Stimulated activated CD4-positive, alpha-beta T cell treated with anti-CD3 and anti-CD28 coated beads, Interleukin-12 subunit alpha, Interleukin-12 subunit beta, amount 100 ng/mL, for 24 hours (primary cell): ENCODE data around the gene C1orf52.
"Not testable (repeated sequence)": the region's sequence is repeated elsewhere in the genome, so short reads cannot be mapped to it uniquely, and the experiment has no call there.

Source experiments
- DNase-seq, 2 experiments: peaks; one replicate each; pipeline ENCODE4 v3.0.0-alpha.2; 2020; ENCODE audit warnings: low read depth in 2 of 2

The C1orf52 gene

GRCh38 chr1:85278853-85279314, 19.4 kb upstream of the C1orf52 start:
- DNase-seq, result peak in 1 of 2 experiments; percentile 17

GRCh38 chr1:85277802-85278201, 18.3 kb upstream of the C1orf52 start:
- no peak for DNase-seq

- DNase-seq, result no peak
These were observed 17.6 kb upstream of the C1orf52 start for GRCh38 chr1:85276978-85277639.

- DNase-seq, result peak; percentile 94
These were observed 16.9 kb upstream of the C1orf52 start, which contains the start of gene BCL10 for GRCh38 chr1:85276215-85276977. Gene BCL10 (minus strand): TSS chr1:85276632. CDS start chr1:85276352, 280 bp downstream.

GRCh38 chr1:85275701-85276214, 16.3 kb upstream of the C1orf52 start:
- no peak for DNase-seq

- no peak for DNase-seq
These were observed 15.5 kb upstream of the C1orf52 start for GRCh38 chr1:85274969-85275453.

- DNase-seq, result no peak
These were observed 13.9 kb upstream of the C1orf52 start for GRCh38 chr1:85273397-85273796.

GRCh38 chr1:85268801-85269585, 9.5 kb upstream of the C1orf52 start:
- DNase-seq, result no peak

- no peak for DNase-seq
These were observed 7.9 kb upstream of the C1orf52 start for GRCh38 chr1:85267313-85267712.

- no peak for DNase-seq
These were observed 4.7 kb upstream of the C1orf52 start for GRCh38 chr1:85264150-85264549.

GRCh38 chr1:85262985-85263384, 3.5 kb upstream of the C1orf52 start:
- DNase-seq, result no peak

- no peak for DNase-seq
These were observed 431 bp upstream of the C1orf52 start for GRCh38 chr1:85259912-85260274.

- no peak for DNase-seq
These were observed 835 bp downstream of the C1orf52 start for GRCh38 chr1:85258536-85259117.

GRCh38 chr1:85249042-85249441, 10.4 kb downstream of the C1orf52 start:
- DNase-seq, result not testable (repeated sequence)

GRCh38 chr1:85245891-85246290, 13.6 kb downstream of the C1orf52 start:
- DNase-seq, result no peak

GRCh38 chr1:85245456-85245855, 14.0 kb downstream of the C1orf52 start:
- no peak for DNase-seq

- no peak for DNase-seq
These were observed 15.0 kb downstream of the C1orf52 start for GRCh38 chr1:85244271-85245061.

GRCh38 chr1:85243372-85243771, 16.1 kb downstream of the C1orf52 start:
- no peak for DNase-seq

GRCh38 chr1:85240643-85241042, 18.8 kb downstream of the C1orf52 start:
- DNase-seq, result no peak

GRCh38 chr1:85240174-85240601, 19.3 kb downstream of the C1orf52 start:
- no peak for DNase-seq

- DNase-seq, result no peak
These were observed 21.8 kb downstream of the C1orf52 start for GRCh38 chr1:85237613-85238012.
